GM12873 (cell line): ENCODE results near the gene RASSF3.

ENCODE experiments used
- TF ChIP-seq, protein P1 (sequence below): IDR thresholded peaks from 2 replicates; pipeline ENCODE4 v1.5.1; 2012; ENCODE audit warnings: low read depth, mild to moderate bottlenecking, moderate library complexity, low read length, control low read depth; ENCODE audit not compliant: insufficient read depth; ENCODE audit errors: missing control alignments

RASSF3 gene

DNA sequence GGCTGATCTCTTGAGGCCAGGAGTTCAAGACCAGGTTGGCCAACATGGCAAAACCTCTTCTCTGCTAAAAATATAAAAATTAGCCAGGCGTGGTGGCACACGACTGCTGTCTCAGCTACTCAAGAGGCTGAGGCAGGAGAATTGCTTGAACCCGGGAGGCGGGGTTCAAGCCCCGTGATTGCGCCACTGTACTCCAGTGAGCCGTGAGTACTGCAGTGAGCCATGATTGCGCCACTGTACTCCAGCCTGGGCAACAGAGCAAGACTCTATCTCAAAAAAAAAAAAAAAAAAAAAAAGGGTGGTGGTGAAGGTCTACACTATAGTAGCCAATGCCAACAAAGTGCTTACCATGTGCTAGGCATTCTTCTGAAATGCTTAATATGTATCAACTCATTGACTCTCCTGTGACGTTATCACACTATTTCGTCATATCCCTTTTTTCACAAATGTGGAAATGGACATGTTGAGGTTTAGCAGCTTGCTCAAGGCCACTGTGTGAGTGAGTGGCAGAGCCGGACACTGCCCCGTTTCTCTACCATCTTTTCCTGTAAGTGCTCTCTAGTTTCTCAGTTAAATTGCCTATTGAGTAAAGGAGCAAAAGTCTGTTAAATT, 89.3 kb downstream of the RASSF3 start:
- TF ChIP-seq, protein P1, sequence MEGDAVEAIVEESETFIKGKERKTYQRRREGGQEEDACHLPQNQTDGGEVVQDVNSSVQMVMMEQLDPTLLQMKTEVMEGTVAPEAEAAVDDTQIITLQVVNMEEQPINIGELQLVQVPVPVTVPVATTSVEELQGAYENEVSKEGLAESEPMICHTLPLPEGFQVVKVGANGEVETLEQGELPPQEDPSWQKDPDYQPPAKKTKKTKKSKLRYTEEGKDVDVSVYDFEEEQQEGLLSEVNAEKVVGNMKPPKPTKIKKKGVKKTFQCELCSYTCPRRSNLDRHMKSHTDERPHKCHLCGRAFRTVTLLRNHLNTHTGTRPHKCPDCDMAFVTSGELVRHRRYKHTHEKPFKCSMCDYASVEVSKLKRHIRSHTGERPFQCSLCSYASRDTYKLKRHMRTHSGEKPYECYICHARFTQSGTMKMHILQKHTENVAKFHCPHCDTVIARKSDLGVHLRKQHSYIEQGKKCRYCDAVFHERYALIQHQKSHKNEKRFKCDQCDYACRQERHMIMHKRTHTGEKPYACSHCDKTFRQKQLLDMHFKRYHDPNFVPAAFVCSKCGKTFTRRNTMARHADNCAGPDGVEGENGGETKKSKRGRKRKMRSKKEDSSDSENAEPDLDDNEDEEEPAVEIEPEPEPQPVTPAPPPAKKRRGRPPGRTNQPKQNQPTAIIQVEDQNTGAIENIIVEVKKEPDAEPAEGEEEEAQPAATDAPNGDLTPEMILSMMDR: no peak

DNA sequence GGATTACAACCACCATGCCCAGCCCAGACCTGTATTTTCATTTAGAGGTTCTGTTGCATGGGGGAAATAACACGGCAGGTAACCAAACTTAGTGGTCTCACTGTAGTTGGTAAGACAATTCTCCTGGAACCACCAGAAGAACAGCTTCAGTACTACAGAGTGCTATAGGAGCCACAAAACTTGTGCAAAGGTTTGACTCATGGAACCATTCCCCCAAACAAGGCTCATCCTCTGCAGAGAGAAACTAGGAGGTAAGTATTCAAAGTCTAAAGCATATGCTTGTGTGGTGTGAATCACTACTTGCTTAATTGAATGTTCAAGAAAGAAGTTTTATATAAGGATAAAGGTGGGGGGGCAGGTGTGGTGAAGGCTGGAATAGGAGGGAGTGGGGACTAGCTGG, 90.2 kb downstream of the RASSF3 start:
- TF ChIP-seq, protein P1: no peak

DNA sequence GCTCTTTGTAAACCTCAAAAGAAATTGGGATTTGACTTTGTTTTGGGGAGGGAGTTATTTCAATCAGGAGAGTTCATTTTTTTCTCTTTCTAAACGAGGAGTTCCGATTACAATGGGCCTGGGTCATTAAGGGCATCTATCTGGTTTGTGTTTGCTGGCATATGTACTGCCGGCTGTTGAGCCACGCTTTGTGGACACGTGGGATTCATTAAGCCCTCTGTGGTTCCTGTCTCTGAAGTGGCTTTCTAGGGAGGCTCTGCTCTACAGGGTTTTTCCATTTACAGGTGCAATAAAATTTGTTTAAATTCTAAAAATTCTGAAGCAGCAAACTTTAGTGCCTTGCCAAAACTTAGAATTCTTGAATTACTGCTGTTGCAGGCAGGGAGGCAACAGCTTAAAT, 91.0 kb downstream of the RASSF3 start:
- TF ChIP-seq, protein P1: no peak

DNA sequence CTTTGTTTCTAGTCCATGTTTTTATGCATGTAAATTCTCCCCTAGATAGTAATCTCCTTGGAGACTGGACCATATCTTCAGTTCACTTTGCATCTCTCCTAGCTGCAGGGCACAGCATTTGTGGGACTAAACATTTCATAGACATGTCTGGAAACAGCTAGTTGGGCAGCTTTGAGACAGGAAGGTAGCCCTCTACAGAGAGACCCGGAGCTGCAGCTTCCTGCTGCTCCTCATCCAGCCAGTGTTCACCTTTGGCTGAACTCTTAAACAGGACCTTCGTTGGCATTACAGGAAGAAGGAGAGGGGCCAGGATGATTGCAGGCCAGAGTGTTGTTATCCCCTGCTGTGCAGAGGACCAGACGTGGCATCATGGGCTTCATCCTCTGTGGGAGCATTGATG, 96.0 kb downstream of the RASSF3 start:
- TF ChIP-seq, protein P1: no peak

DNA sequence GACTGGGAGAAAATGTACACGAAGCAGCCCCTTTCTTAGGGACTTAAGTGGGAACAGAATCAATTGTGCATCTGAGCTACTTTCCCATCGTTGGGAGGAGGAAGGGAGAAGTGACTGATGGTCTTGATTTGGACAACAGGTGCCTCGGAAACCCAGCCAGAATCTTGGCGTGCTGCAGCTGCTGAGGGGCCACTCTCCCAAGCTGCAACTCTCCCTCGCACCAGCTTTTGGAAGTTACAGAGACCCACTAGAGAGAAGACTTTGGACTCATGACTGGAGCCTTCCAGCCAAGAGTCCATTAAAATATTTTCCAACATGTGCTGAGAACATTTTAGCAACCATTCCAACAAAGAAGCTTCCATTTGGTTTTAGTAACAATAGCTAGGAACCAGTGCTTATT, 96.6 kb downstream of the RASSF3 start:
- TF ChIP-seq, protein P1: no peak

DNA sequence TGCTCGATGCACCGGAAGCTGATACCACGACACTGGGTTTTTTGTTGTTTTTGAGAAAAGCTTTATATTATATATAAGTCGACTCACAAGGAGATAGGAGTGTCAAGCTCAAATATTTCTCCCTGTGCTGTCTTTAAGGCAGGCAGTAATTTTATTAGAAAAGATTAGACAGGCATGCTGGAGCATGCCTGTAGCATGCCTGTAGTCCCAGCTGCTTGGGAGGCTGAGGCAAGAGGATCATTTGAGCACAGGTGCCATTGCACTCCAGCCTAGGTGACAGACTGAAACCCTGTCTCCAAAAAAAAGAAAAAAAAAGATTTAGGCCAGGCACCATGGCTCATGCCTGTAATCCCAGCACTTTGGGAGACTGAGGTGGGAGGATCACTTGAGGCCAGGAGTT, 97.1 kb downstream of the RASSF3 start:
- TF ChIP-seq, protein P1: no peak

DNA sequence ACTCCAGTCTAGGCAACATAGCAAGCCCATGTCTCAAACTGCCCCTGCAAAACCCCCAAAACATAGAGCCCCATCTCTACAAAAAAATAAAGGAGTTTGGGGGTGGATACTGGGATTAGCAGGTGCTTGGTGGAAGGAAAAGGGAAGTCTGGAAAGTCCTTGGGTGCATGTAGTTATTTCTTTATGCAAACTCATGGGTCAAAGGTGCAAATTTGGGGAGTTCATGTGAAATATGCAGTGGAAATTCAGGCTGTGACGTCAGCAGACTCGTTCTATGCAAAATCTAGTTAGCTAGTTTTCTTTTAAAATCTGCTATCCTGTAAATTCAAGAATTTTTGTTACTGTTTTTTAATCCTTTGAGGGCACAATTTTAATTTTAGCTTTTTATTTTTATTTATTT, 97.6 kb downstream of the RASSF3 start:
- TF ChIP-seq, protein P1: no peak
